DND-41 (cell line): Measurements from ENCODE around the gene ARHGAP15.

Experiments used
- ATAC-seq: fragments of 200-7000 bp; cut with Tn5 transposase; 3 replicates; pipeline ENCODE4 v1.9.1; 2021; ENCODE audit warnings: low read depth; ENCODE audit not compliant: insufficient read depth
- DNase-seq: peaks from one replicate; pipeline ENCODE4 v3.0.0-alpha.2; 2020
- H2AFZ ChIP-seq: 2 replicates; pipeline ENCODE4 v1.6.0; 2012; ENCODE audit warnings: low read depth, low read length
- H3K27ac ChIP-seq: 2 replicates; pipeline ENCODE4 v1.5.1; 2012; ENCODE audit warnings: low read length, inconsistent platforms
- H3K27me3 ChIP-seq: fragments of 200-600 bp; sonication (generic); 2 replicates; pipeline ENCODE4 v1.6.0; 2012; ENCODE audit warnings: low read length, mild to moderate bottlenecking, inconsistent platforms; ENCODE audit not compliant: insufficient read depth, poor library complexity
- H3K36me3 ChIP-seq: 2 replicates; pipeline ENCODE4 v1.5.1; 2012; ENCODE audit warnings: low read length, inconsistent platforms; ENCODE audit not compliant: insufficient read depth
- H3K4me1 ChIP-seq: 2 replicates; pipeline ENCODE4 v1.5.1; 2012; ENCODE audit warnings: mild to moderate bottlenecking, low read length; ENCODE audit not compliant: insufficient read depth
- H3K4me2 ChIP-seq: 2 replicates; pipeline ENCODE4 v1.6.0; 2012; ENCODE audit warnings: mild to moderate bottlenecking, moderate library complexity, low read length, inconsistent platforms; ENCODE audit not compliant: insufficient read depth
- H3K4me3 ChIP-seq, 2 experiments: fragments of 200-600 bp in 1 of 2; shearing (Covaris generic) in 1 of 2; 2 replicates each; pipeline ENCODE4 v1.5.1; 2012 to 2016; ENCODE audit warnings: inconsistent platforms in 2 of 2, low read length in 2 of 2, mild to moderate bottlenecking in 2 of 2, low read depth in 1 of 2, moderate library complexity in 1 of 2
- H3K79me2 ChIP-seq: 2 replicates; pipeline ENCODE4 v1.6.0; 2012; ENCODE audit warnings: low read length, inconsistent platforms; ENCODE audit not compliant: insufficient read depth
- H3K9ac ChIP-seq: 2 replicates; pipeline ENCODE4 v1.6.0; 2012; ENCODE audit warnings: low read depth, mild to moderate bottlenecking, inconsistent platforms, low read length, moderate library complexity
- H3K9me3 ChIP-seq: 2 replicates; pipeline ENCODE4 v1.5.1; 2012; ENCODE audit warnings: low read length, moderate library complexity, mild to moderate bottlenecking, inconsistent platforms; ENCODE audit not compliant: insufficient read depth, severe bottlenecking
- H4K20me1 ChIP-seq: 2 replicates; pipeline ENCODE4 v1.6.0; 2012; ENCODE audit warnings: low read length; ENCODE audit not compliant: insufficient read depth
- CTCF ChIP-seq: IDR thresholded peaks from 2 replicates; pipeline ENCODE4 v1.5.1; 2012; ENCODE audit warnings: borderline replicate concordance, low read length, moderate library complexity, mild to moderate bottlenecking; ENCODE audit not compliant: poor library complexity, severe bottlenecking; ENCODE audit errors: extremely low read depth
- EZH2 ChIP-seq: IDR thresholded peaks from 3 replicates; pipeline ENCODE4 v1.6.1; 2012; ENCODE audit warnings: borderline replicate concordance, low read depth, mild to moderate bottlenecking, moderate library complexity, low read length, inconsistent platforms; ENCODE audit not compliant: severe bottlenecking

The ARHGAP15 gene

GRCh38 chr2:143579456-143579855 lies 450.2 kb downstream of the ARHGAP15 start:
- Histone ChIP-seq H3K36me3 (peaks cover 39% of the 10 kb centered on the region), H3K4me2 (no peak overlapping the region), H4K20me1 (no peaks in the 10 kb centered on the region), H3K9me3 (no peaks in the 10 kb centered on the region), H3K27me3 (no peaks in the 10 kb centered on the region), H3K27ac (no peak overlapping the region), H3K4me1 (no peaks in the 10 kb centered on the region), H3K9ac (no peak overlapping the region), H2AFZ (no peak overlapping the region), H3K79me2 (no peaks in the 10 kb centered on the region), H3K4me3 (no peak overlapping the region)
- TF ChIP-seq EZH2 = no peak
- DNase-seq = no peak
- ATAC-seq = no peak

GRCh38 chr2:143581134-143581533 lies 451.9 kb downstream of the ARHGAP15 start:
- H3K4me2 ChIP-seq = no peak overlapping the region
- peak; percentile 57; the same call in 2 of the 3 replicates for ATAC-seq
- no peak overlapping the region for H3K27ac ChIP-seq
- no peak for TF ChIP-seq EZH2
- TF ChIP-seq CTCF = no peak
- no peaks in the 10 kb centered on the region for H3K79me2 ChIP-seq
- no peak overlapping the region for H3K9ac ChIP-seq
- no peak for DNase-seq
- peaks cover 29% of the 10 kb centered on the region; the same call in 1 of the 2 replicates for H3K36me3 ChIP-seq
- H3K9me3 ChIP-seq = no peaks in the 10 kb centered on the region
- H4K20me1 ChIP-seq = no peaks in the 10 kb centered on the region
- no peaks in the 10 kb centered on the region for H3K4me1 ChIP-seq
- no peak overlapping the region for H2AFZ ChIP-seq
- no peak overlapping the region for H3K4me3 ChIP-seq
- no peaks in the 10 kb centered on the region for H3K27me3 ChIP-seq

GRCh38 chr2:143582046-143582747 lies 453.0 kb downstream of the ARHGAP15 start:
- Histone ChIP-seq H3K9me3 (no peaks in the 10 kb centered on the region), H3K79me2 (no peaks in the 10 kb centered on the region), H4K20me1 (no peaks in the 10 kb centered on the region), H3K4me3 (no peak overlapping the region), H3K4me1 (no peaks in the 10 kb centered on the region), H3K9ac (no peak overlapping the region), H3K27me3 (no peaks in the 10 kb centered on the region), H3K27ac (no peak overlapping the region), H2AFZ (no peak overlapping the region), H3K36me3 (peaks cover 29% of the 10 kb centered on the region; the same call in 1 of the 2 replicates), H3K4me2 (no peak overlapping the region)
- DNase-seq (no peak), ATAC-seq (no peak)
- TF ChIP-seq EZH2 (no peak), CTCF (no peak)

DNA sequence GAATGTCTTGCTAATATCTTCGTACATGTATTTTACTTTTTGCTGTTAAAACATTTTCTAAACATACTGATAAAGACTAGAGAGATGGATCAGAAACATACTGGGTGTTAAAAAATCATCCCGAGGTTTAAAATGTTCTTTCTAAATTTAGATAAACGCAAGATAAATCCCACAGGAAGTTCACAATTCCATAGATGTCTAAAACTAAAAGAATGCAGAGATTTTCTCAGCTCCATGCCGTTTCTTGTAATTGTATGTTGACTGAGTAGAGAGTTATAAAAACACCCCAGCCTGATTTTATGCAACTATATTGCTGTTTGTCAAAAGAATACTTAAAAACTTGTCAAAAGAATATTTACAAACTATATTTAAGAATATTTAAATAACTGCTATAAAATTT lies 455.7 kb downstream of the ARHGAP15 start:
- H3K9me3 ChIP-seq = no peaks in the 10 kb centered on the region
- H3K79me2 ChIP-seq = no peaks in the 10 kb centered on the region; the same call in 1 of the 2 replicates
- no peak overlapping the region for H3K27ac ChIP-seq
- H4K20me1 ChIP-seq = no peaks in the 10 kb centered on the region
- no peaks in the 10 kb centered on the region for H3K27me3 ChIP-seq
- no peak overlapping the region for H2AFZ ChIP-seq
- no peak overlapping the region for H3K9ac ChIP-seq
- DNase-seq (no peak), ATAC-seq (no peak)
- H3K36me3 ChIP-seq = peaks cover 35% of the 10 kb centered on the region; the same call in 1 of the 2 replicates
- no peak overlapping the region for H3K4me3 ChIP-seq
- TF ChIP-seq EZH2 (no peak), CTCF (no peak)
- H3K4me1 ChIP-seq = no peaks in the 10 kb centered on the region
- H3K4me2 ChIP-seq = no peak overlapping the region
